ENCODE data around the gene GRK4.

GRCh38 chr4:2963966-2964471 is 648 bp downstream of the GRK4 start:
- TF ChIP-seq CTCF (IDR thresholded peaks at IDR 0.05) (no peak), EZH2 (IDR thresholded peaks at IDR 0.05; ENCODE audit: borderline replicate concordance, insufficient read depth, low read depth, low read length, poor library complexity, severe bottlenecking) (no peak)
